ENCODE results near the gene MRPL57. TPM values are rescaled to one million over a fixed set of nuclear protein-coding genes. Genes with fewer than 3 reads are reported as not detected.
A peak's percentile ranks its signal among the peaks of the same experiment; 100 is the strongest.
"Not testable (repeated sequence)": the region's sequence is repeated elsewhere in the genome, so short reads cannot be mapped to it uniquely, and the experiment has no call there.

The MRPL57 gene
- total RNA-seq, 2 experiments from 2014 or later, result 20.8 to 23.1 TPM

DNA sequence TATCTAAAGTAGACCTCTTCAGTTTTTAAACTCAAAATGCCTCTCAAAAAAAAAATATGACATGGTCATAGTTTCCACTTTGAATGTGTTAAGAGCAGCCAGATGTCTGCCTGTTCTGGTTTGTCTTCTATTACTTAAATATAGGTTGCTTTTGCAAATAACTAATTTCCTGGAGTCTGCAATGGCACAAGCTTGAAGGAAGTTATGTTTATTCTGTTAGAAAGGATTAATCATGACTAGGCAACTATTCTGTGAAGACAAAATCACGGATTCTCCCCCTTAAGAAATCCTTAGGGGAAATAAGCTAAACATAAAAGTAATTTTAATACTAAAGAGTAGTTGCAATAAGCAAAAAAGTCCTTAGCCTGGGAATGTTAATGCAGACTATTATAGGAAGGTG is 26.4 kb upstream of the MRPL57 start:
- peaks cover 2% of the 10 kb centered on the region for H3K4me1 Mint-ChIP-seq (ENCODE audit: low read depth)
- no peaks in the 10 kb centered on the region for H3K9me3 Mint-ChIP-seq
- ChIA-PET POLR2A (interaction anchor here (1.3 kb wide), 1 partner anchor 9 kb away, joined by 3 read pairs; no protein-coding TSS in a partner anchor), CTCF (interaction anchor here (1.0 to 1.2 kb wide), 2 partner anchors 26 to 197 kb away, joined by 3 to 4 read pairs; partner anchors contain the start of genes MRPL57 and SKA3)
- no peak for DNase-seq
- no peak overlapping the region for H3K27ac Mint-ChIP-seq
- no peak overlapping the region for H3K4me3 Mint-ChIP-seq
- intact Hi-C loops (cut with micrococcal nuclease), result no loop called here
- H3K27me3 Mint-ChIP-seq, result no peaks in the 10 kb centered on the region
- H3K36me3 Mint-ChIP-seq, result peaks cover 24% of the 10 kb centered on the region

DNA sequence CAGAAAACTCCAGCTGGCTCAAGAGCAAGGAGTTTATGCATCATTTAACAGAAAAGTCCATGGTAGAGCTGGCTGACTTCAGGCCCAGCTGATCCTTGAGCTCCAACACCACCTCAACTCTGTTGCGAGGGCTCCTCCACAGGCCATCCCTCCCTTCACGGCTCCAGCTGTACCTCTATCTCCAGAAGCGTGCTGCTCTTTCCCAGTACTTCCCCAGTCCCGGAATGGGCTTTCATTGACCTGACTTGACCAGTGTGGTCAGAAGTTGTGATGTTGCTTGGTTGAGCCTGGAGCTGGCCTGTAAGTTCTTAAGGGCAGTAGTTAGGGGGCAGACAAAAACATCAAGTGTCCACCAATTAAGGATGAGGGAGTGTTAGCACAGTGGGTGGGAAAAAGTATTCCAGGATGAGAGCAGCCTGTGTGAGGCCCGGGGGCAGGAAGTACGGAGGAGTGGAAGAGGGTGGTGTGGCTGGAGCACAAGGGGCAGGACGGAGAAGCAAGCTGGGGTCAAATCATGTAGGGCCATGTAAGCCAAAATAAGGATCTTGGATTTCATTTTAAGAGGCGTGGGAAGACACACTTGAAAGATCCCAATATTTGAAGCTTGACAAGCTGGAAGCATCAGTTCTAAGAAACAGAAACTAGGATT is 24.1 kb upstream of the MRPL57 start:
- POLR2A ChIA-PET, result no interaction called here
- intact Hi-C loops (cut with micrococcal nuclease), result no loop called here
- Mint-ChIP-seq H3K4me3 (no peak overlapping the region), H3K36me3 (peaks cover 22% of the 10 kb centered on the region), H3K9me3 (no peaks in the 10 kb centered on the region), H3K27me3 (no peaks in the 10 kb centered on the region), H3K27ac (no peak overlapping the region), H3K4me1 (ENCODE audit: low read depth) (peaks cover 2% of the 10 kb centered on the region)
- no peak for DNase-seq
- CTCF ChIA-PET, result no interaction called here

DNA sequence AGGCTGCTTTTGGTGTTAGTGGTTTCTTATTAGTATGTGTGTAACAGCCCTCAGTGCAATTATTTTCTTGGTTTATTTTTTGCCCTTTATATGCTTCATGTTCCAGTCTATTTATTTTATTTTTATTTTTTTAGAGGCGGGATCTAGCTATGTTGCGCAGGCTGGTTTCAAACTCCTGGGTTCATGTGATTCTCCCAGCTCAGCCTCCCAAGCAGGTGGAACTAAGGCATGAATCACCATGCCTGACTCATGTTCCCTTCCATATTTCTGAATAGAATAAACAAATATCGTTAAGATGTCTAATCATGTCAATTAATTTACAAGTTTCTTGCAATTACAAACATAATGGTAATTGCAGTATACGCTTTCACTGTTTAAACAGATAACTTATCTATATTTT is 11.8 kb upstream of the MRPL57 start:
- Mint-ChIP-seq H3K9me3 (no peaks in the 10 kb centered on the region), H3K27ac (no peak overlapping the region), H3K4me1 (ENCODE audit: low read depth) (no peaks in the 10 kb centered on the region), H3K36me3 (peaks cover 17% of the 10 kb centered on the region), H3K27me3 (no peaks in the 10 kb centered on the region), H3K4me3 (no peak overlapping the region)
- ChIA-PET CTCF (interaction anchor here (1.2 kb wide), 1 partner anchor 12 kb away, joined by 3 read pairs; the partner anchor contains the start of genes MRPL57 and SKA3), POLR2A (interaction anchor here (1.2 kb wide), 1 partner anchor 12 kb away, joined by 3 read pairs; no protein-coding TSS in a partner anchor)
- intact Hi-C loops (cut with micrococcal nuclease), result no loop called here
- DNase-seq, result no peak

DNA sequence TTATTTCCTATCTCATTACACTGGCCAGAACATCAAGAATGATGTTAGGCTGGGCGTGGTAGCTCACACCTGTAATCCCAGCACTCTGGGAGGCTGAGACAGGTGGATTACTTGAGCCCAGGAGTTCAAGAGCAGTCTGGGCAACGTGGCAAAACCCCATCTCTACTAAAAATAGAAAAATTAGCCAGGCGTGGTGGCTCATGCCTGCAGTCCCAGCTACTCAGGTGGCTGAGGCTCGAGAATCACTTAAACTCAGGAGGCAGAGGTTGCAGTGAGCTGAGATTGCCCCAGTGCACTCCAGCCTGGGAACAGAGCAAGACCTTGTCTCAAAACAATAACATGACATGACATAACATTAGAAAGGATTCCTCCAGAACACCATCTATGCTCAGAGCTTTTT is 10.9 kb upstream of the MRPL57 start:
- H3K4me1 Mint-ChIP-seq (ENCODE audit: low read depth); H3K27ac Mint-ChIP-seq; DNase-seq; H3K9me3 Mint-ChIP-seq; intact Hi-C loops (cut with micrococcal nuclease); H3K4me3 Mint-ChIP-seq; CTCF ChIA-PET; H3K27me3 Mint-ChIP-seq: not testable (repeated sequence)
- H3K36me3 Mint-ChIP-seq, result peaks cover 12% of the 10 kb centered on the region
- POLR2A ChIA-PET, result interaction anchor here (1.2 kb wide), 1 partner anchor 11 kb away, joined by 3 read pairs; no protein-coding TSS in a partner anchor

DNA sequence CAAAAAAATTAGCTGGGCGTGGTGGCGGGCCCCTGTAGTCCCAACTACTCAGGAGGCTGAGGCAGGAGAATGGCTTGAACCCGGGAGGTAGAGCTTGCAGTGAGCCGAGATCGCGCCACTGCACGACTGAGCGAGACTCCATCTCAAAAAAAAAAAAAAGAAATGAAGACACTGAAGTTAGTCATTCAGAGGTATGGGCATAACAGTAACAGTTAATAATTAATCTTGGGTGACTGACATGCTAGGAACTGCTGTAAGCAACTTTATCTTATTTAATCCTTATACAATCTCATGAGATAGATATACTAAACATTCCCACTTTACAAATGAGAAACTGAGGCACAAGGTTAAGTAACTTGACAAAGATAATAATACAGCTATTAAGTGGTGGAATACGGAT is 5.0 kb upstream of the MRPL57 start:
- peaks cover 26% of the 10 kb centered on the region for H3K36me3 Mint-ChIP-seq

DNA sequence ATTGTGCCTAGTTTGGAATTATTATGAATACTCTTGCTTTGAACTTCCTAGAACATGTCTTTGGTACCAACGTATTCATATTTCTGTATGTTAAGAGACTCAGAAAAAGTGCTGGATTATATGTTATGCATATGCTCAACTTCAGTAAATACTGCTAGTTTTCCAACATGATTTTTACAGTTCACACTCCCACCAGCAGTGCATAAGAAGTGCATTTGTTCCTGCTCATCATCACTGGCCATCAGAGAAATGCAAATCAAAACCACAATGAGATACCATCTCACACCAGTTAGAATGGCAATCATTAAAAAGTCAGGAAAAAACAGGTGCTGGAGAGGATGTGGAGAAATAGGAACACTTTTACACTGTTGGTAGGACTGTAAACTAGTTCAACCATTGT is 2.7 kb upstream of the MRPL57 start:
- H3K27me3 Mint-ChIP-seq, POLR2A ChIA-PET, H3K4me3 Mint-ChIP-seq, H3K9me3 Mint-ChIP-seq, H3K27ac Mint-ChIP-seq, CTCF ChIA-PET, DNase-seq: not testable (repeated sequence)
- intact Hi-C loops (cut with micrococcal nuclease), result loop anchor here (10.0 kb wide), 1 partner anchor 399 kb away; the partner anchor contains the start of gene EEF1AKMT1
- H3K4me1 Mint-ChIP-seq (ENCODE audit: low read depth), result peaks cover 18% of the 10 kb centered on the region
- H3K36me3 Mint-ChIP-seq, result peaks cover 24% of the 10 kb centered on the region

More for the DNA sequence above, 5.0 kb upstream of the MRPL57 start:
- peaks cover 8% of the 10 kb centered on the region for H3K4me1 Mint-ChIP-seq (ENCODE audit: low read depth)
- H3K27me3 Mint-ChIP-seq, result no peaks in the 10 kb centered on the region
- ChIA-PET POLR2A (no interaction called here), CTCF (interaction anchor here (0.6 kb wide), 1 partner anchor 627 kb away, joined by 4 read pairs; no protein-coding TSS in a partner anchor)
- H3K4me3 Mint-ChIP-seq, result no peak overlapping the region
- intact Hi-C loops (cut with micrococcal nuclease), result loop anchor here (10.0 kb wide), 1 partner anchor 397 kb away; the partner anchor contains the start of gene EEF1AKMT1
- H3K27ac Mint-ChIP-seq, result no peak overlapping the region
- H3K9me3 Mint-ChIP-seq, result no peaks in the 10 kb centered on the region
- no peak for DNase-seq

DNA sequence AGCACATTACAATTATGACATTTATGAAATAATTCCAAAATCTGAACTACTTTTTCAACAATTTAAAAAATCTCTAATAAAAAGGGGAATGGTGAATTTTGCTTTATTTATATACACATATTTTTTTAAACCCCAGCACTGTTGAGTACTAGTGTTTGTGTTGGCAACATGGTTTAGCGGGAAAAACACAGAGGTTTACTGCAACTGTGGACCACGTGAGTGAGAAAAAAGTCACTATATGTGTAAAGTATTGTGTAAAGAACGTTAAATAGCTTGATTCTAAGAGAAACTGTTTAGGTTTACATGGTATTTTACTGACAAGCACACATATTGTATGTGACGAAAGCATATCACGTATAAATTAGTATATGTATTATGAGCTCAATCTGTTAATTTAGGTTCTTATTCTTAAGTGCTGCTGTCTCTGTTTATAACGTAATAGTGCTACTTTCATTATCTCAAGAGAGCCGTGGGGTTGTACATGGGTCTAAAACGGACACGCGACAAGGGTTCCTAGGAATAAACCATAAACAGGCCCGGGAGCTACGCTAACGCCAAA is 723 bp upstream of the MRPL57 start:
- DNase-seq, result no peak
- Mint-ChIP-seq H3K9me3 (no peaks in the 10 kb centered on the region), H3K27me3 (no peaks in the 10 kb centered on the region), H3K4me3 (peak overlapping the region; percentile 99), H3K27ac (peak overlapping the region; percentile 96), H3K36me3 (peaks cover 22% of the 10 kb centered on the region), H3K4me1 (ENCODE audit: low read depth) (peaks cover 18% of the 10 kb centered on the region)
- intact Hi-C loops (cut with micrococcal nuclease), result loop anchor here (1.0 to 10.0 kb wide), 5 partner anchors 123 to 497 kb away; partner anchors contain the start of genes EEF1AKMT1, FGF9 and XPO4
- CTCF ChIA-PET, result interaction anchor here (0.7 to 3.4 kb wide), 6 partner anchors 26 to 472 kb away, joined by 3 to 17 read pairs (median 7); partner anchors contain the start of gene IL17D
- POLR2A ChIA-PET, result interaction anchor here (0.6 to 2.2 kb wide), 10 partner anchors 10 to 649 kb away, joined by 3 to 10 read pairs (median 4); partner anchors contain the start of genes MICU2, XPO4 and ZDHHC20

DNA sequence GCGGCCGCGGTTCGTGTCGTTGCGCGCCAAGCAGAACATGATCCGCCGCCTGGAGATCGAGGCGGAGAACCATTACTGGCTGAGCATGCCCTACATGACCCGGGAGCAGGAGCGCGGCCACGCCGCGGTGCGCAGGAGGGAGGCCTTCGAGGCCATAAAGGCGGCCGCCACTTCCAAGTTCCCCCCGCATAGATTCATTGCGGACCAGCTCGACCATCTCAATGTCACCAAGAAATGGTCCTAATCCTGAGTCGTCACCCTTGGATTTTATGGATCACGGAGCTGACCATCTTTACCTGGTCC is 475 bp downstream of the MRPL57 start:
- Mint-ChIP-seq H3K4me1 (ENCODE audit: low read depth) (peaks cover 18% of the 10 kb centered on the region), H3K9me3 (no peaks in the 10 kb centered on the region), H3K36me3 (peaks cover 14% of the 10 kb centered on the region), H3K4me3 (peak overlapping the region; percentile 99), H3K27ac (peak overlapping the region; percentile 96), H3K27me3 (no peaks in the 10 kb centered on the region)
- DNase-seq, result no peak
- CTCF ChIA-PET, result interaction anchor here (1.3 to 3.4 kb wide), 7 partner anchors 13 to 302 kb away, joined by 3 to 17 read pairs (median 9); no protein-coding TSS in a partner anchor
- POLR2A ChIA-PET, result interaction anchor here (0.6 to 2.2 kb wide), 13 partner anchors 8 to 405 kb away, joined by 3 to 10 read pairs (median 4); partner anchors contain the start of genes LATS2, XPO4 and ZDHHC20
- intact Hi-C loops (cut with micrococcal nuclease), result loop anchor here (1.0 to 10.0 kb wide), 5 partner anchors 121 to 495 kb away; partner anchors contain the start of genes EEF1AKMT1, FGF9 and XPO4

DNA sequence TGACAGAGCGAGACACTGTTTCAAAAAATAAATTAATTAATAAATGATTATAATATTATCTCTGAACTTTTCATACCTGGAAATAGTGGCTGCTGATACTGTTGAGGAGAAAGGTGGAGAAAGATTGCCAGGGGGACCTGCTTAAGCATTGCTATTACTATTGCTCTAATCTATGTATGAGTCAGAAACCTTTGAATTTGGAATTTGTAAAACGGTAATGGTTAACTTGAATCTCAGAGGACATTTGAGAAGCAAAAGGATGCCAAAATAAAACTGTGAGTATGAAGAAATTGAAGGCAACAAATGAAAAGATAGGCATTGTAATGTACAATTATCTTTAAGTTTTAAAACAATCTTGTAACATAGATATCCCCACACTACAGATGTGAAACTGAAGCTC is 5.2 kb downstream of the MRPL57 start:
- CTCF ChIA-PET, result no interaction called here
- no peak for DNase-seq
- peaks cover 10% of the 10 kb centered on the region for H3K4me1 Mint-ChIP-seq (ENCODE audit: low read depth)
- H3K9me3 Mint-ChIP-seq, result no peaks in the 10 kb centered on the region
- intact Hi-C loops (cut with micrococcal nuclease), result no loop called here
- no peaks in the 10 kb centered on the region for H3K27me3 Mint-ChIP-seq
- no peak overlapping the region for H3K27ac Mint-ChIP-seq
- POLR2A ChIA-PET, result no interaction called here
- peaks cover 8% of the 10 kb centered on the region for H3K36me3 Mint-ChIP-seq
- H3K4me3 Mint-ChIP-seq, result no peak overlapping the region

DNA sequence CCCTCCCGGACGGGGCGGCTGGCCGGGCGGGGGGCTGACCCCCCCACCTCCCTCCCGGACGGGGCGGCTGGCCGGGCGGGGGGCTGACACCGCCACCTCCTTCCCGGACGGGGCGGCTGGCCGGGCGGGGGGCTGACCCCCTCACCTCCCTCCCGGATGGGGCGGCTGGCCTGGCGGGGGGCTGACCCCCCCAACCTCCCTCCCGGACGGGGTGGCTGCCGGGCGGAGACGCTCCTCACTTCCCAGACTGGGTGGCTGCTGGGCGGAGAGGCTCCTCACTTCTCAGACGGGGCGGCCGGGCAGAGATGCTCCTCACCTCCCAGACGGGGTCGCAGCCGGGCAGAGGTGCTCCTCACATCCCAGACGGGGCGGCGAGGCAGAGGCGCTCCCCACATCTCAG is 10.0 kb downstream of the MRPL57 start:
- H3K27me3 Mint-ChIP-seq; H3K36me3 Mint-ChIP-seq; H3K4me1 Mint-ChIP-seq (ENCODE audit: low read depth); H3K4me3 Mint-ChIP-seq; H3K27ac Mint-ChIP-seq; DNase-seq; intact Hi-C loops (cut with micrococcal nuclease); H3K9me3 Mint-ChIP-seq; POLR2A ChIA-PET; CTCF ChIA-PET: not testable (repeated sequence)

DNA sequence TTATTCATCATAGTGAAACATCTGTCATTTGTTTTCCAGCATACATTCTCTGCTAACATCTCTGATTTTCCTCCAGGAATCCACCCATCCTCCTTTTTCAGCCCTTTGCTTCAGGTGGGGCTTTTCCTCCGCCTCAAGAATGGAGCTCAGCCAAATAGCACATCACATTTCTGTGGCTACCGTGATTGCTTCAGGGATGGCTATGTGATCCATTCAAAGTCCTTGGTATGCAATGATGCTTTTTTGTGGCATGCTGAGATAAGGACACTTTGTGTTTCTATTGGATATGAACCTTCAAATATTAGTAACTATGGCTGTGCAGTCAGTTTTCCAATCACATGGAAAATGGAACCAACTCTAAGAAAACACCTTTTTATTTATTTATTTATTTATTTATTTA is 18.3 kb downstream of the MRPL57 start:
- intact Hi-C loops (cut with micrococcal nuclease); H3K9me3 Mint-ChIP-seq; H3K36me3 Mint-ChIP-seq; DNase-seq; POLR2A ChIA-PET; CTCF ChIA-PET; H3K27ac Mint-ChIP-seq; H3K4me1 Mint-ChIP-seq (ENCODE audit: low read depth); H3K27me3 Mint-ChIP-seq; H3K4me3 Mint-ChIP-seq: not testable (repeated sequence)

DNA sequence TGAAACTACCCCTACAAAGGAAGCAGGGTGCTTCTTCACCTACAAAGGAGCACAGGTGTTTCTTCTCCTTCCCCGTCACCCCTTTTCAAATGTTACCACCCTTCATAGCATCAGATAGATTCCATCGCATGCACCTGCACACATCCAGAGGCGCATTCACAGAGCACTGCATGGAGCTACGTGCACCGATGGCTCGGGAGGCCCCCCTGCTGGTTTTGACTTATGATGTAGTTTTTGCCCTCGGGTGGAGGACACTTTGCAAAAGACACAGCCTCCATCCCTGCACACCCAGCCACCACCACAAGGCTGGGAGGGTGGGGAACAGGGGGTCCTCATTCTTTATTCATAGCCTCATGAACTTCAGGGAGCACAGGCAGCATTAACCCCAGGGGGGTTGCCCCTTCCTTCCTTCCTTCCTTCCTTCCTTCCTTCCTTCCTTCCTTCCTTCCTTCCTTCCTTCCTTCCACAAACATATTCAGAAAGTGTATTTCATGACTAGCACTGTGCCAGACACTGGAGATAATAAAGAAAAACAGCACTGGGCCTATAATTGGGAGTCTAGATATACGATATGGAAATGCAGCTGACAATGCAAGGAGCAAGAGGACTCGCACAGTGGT is 21.3 kb downstream of the MRPL57 start:
- H3K4me3 Mint-ChIP-seq; H3K4me1 Mint-ChIP-seq (ENCODE audit: low read depth); H3K36me3 Mint-ChIP-seq; intact Hi-C loops (cut with micrococcal nuclease); POLR2A ChIA-PET; H3K9me3 Mint-ChIP-seq; H3K27ac Mint-ChIP-seq; CTCF ChIA-PET; DNase-seq: not testable (repeated sequence)
- peaks cover 11% of the 10 kb centered on the region for H3K27me3 Mint-ChIP-seq
